PFSK-1 (cell line): Measurements from ENCODE around the gene TMEM120B.

Experiments
- POLR2AphosphoS5 ChIP-seq: IDR thresholded peaks from 2 replicates; pipeline ENCODE4 v1.6.1; 2012; ENCODE audit warnings: low read depth, mild to moderate bottlenecking, control low read depth, low read length, moderate library complexity
- REST ChIP-seq, 2 experiments: IDR thresholded peaks; 2 replicates each; pipeline versions ENCODE4 v1.6.1 to v1.8.0; 2011 to 2012; ENCODE audit warnings: low read depth in 2 of 2, low read length in 2 of 2, control low read depth in 1 of 2, inconsistent platforms in 1 of 2, mild to moderate bottlenecking in 1 of 2, moderate library complexity in 1 of 2; ENCODE audit not compliant: insufficient read depth in 1 of 2
- SIN3A ChIP-seq: IDR thresholded peaks from 2 replicates; pipeline ENCODE4 v1.6.1; 2012; ENCODE audit warnings: mild to moderate bottlenecking, low read length, moderate library complexity, borderline replicate concordance; ENCODE audit not compliant: insufficient read depth
- TAF1 ChIP-seq: IDR thresholded peaks from 2 replicates; pipeline ENCODE4 v1.6.1; 2012; ENCODE audit warnings: low read length, control low read depth, borderline replicate concordance; ENCODE audit not compliant: insufficient read depth

DNA sequence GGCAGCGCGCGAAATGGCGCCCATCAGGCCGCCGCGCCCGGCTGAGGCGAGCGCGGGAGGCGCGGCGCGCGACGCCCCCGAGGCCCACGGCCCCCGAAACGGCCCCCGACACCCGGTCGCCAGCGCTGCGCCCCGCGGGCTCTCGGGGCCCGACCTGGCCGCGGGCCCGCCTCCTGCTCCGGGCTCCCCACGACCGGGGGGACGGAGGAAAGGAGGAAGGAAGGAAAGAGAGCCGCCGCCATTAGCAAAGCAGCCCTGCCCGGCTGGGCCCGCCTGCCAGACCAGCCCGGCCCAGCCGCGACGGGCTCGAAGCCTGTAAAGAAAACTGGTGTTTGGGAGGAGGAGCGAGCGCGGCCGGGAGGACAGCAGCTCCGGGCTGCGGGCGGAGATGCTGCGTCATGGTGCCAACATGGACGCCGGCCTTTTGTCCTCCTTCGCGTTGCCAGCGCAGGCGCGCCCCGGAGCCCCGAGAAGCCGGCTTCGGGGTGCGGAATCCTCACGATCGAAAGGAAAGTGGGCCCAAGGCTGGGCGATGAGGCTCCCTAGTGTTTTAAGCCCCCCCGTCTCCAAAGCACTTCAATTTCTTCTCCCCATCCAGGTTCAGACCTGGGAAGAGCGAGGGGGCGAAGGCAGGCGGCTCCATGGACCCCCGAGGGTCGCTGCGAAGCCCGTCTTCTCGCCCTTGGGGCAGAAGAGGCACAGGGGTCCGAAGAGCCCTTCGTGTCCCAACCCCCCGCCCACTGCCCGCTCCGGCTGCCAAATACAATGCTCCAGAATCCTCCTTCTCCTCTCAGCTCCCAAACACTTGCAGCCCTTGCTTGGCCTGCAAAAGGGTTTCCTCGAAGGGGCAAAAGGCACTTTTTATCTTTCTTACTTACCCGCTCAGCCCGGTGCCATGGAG, 88.4 kb downstream of the TMEM120B start:
- peak; percentile 12 for TF ChIP-seq POLR2AphosphoS5
- no peak for TF ChIP-seq REST (IDR thresholded peaks at IDR 0.05; ENCODE audit: insufficient read depth in 1 of 2, low read depth in 2 of 2, low read length in 2 of 2)
- no peak for TF ChIP-seq TAF1
- no peak for TF ChIP-seq SIN3A
